GM18502 (cell line): ENCODE data around the gene ANKRD1.
"Not testable (repeated sequence)": the region's sequence is repeated elsewhere in the genome, so short reads cannot be mapped to it uniquely, and the experiment has no call there.

Experiments
- ATAC-seq: cut with Tn5 transposase; IDR thresholded peaks from one replicate; pipeline ENCODE4 v1.9.1; 2021; ENCODE audit warnings: mild to moderate bottlenecking; ENCODE audit not compliant: unreplicated experiment, poor library complexity

The ANKRD1 gene

GRCh38 chr10:90913774-90914420 lies 7.0 kb downstream of the ANKRD1 start:
- ATAC-seq: no peak

- no peak for ATAC-seq
These were observed 7.9 kb downstream of the ANKRD1 start for GRCh38 chr10:90912854-90913479.

GRCh38 chr10:90912174-90912573 lies 8.7 kb downstream of the ANKRD1 start:
- no peak for ATAC-seq

- peak; percentile 81 for ATAC-seq
These were observed 9.5 kb downstream of the ANKRD1 start for GRCh38 chr10:90911133-90912051.

GRCh38 chr10:90906596-90906995 lies 14.3 kb downstream of the ANKRD1 start:
- ATAC-seq: no peak

- ATAC-seq: peak; percentile 56
These were observed 15.0 kb downstream of the ANKRD1 start for GRCh38 chr10:90905925-90906324.

GRCh38 chr10:90896916-90897315 lies 24.0 kb downstream of the ANKRD1 start:
- not testable (repeated sequence) for ATAC-seq

- ATAC-seq: no peak
These were observed 27.7 kb downstream of the ANKRD1 start for GRCh38 chr10:90893190-90893589.

GRCh38 chr10:90890347-90890746 lies 30.5 kb downstream of the ANKRD1 start:
- ATAC-seq: no peak

- ATAC-seq: no peak
These were observed 31.3 kb downstream of the ANKRD1 start for GRCh38 chr10:90889636-90890035.

- ATAC-seq: no peak
These were observed 32.5 kb downstream of the ANKRD1 start for GRCh38 chr10:90888387-90888786.

GRCh38 chr10:90887555-90887954 lies 33.3 kb downstream of the ANKRD1 start:
- ATAC-seq: no peak

- no peak for ATAC-seq
These were observed 35.7 kb downstream of the ANKRD1 start for GRCh38 chr10:90885176-90885575.

GRCh38 chr10:90884431-90884830 lies 36.5 kb downstream of the ANKRD1 start:
- no peak for ATAC-seq

- not testable (repeated sequence) for ATAC-seq
These were observed 40.7 kb downstream of the ANKRD1 start for GRCh38 chr10:90880059-90880719.

GRCh38 chr10:90879062-90879461 lies 41.8 kb downstream of the ANKRD1 start:
- no peak for ATAC-seq

GRCh38 chr10:90872648-90873020 lies 48.3 kb downstream of the ANKRD1 start:
- ATAC-seq: no peak

GRCh38 chr10:90871766-90872647 lies 48.9 kb downstream of the ANKRD1 start, which contains the start of gene RPP30:
Gene RPP30 (plus strand): TSS chr10:90871974. CDS start chr10:90871987, 13 bp downstream.
- ATAC-seq: peak; percentile 99

- peak; percentile 50 for ATAC-seq
These were observed 49.6 kb downstream of the ANKRD1 start for GRCh38 chr10:90871279-90871765.
